ENCODE measurements around the gene ARSJ.

ARSJ gene

GRCh38 chr4:113978105-113978504 is 1.3 kb downstream of the ARSJ start:
- TF ChIP-seq CTCF (IDR thresholded peaks at IDR 0.05; ENCODE audit: control insufficient read depth, insufficient read depth, low read depth, low read length, missing control alignments), result no peak
- H3K4me3 ChIP-seq (ENCODE audit: control insufficient read depth, low read depth, low read length), result peak overlapping the region; percentile 85
- DNase-seq (ENCODE audit: low read depth), result no peak

GRCh38 chr4:113977526-113977855 is 2.0 kb downstream of the ARSJ start:
- no peak for TF ChIP-seq CTCF (IDR thresholded peaks at IDR 0.05; ENCODE audit: control insufficient read depth, insufficient read depth, low read depth, low read length, missing control alignments)
- peak overlapping the region; percentile 85 for H3K4me3 ChIP-seq (ENCODE audit: control insufficient read depth, low read depth, low read length)
- no peak for DNase-seq (ENCODE audit: low read depth)

GRCh38 chr4:113976741-113977525 is 2.5 kb downstream of the ARSJ start:
- no peak for DNase-seq (ENCODE audit: low read depth)
- H3K4me3 ChIP-seq (ENCODE audit: control insufficient read depth, low read depth, low read length), result peak overlapping the region; percentile 85
- TF ChIP-seq CTCF (IDR thresholded peaks at IDR 0.05; ENCODE audit: control insufficient read depth, insufficient read depth, low read depth, low read length, missing control alignments), result no peak

GRCh38 chr4:113975578-113975977 is 3.9 kb downstream of the ARSJ start:
- H3K4me3 ChIP-seq (ENCODE audit: control insufficient read depth, low read depth, low read length), result peak overlapping the region; percentile 28
- DNase-seq (ENCODE audit: low read depth), result no peak
- TF ChIP-seq CTCF (IDR thresholded peaks at IDR 0.05; ENCODE audit: control insufficient read depth, insufficient read depth, low read depth, low read length, missing control alignments), result no peak

- no peak for TF ChIP-seq CTCF (IDR thresholded peaks at IDR 0.05; ENCODE audit: control insufficient read depth, insufficient read depth, low read depth, low read length, missing control alignments)
- H3K4me3 ChIP-seq (ENCODE audit: control insufficient read depth, low read depth, low read length), result no peak overlapping the region
- no peak for DNase-seq (ENCODE audit: low read depth)
Observed at GRCh38 chr4:113974467-113974866, 5.0 kb downstream of the ARSJ start.

- TF ChIP-seq CTCF (IDR thresholded peaks at IDR 0.05; ENCODE audit: control insufficient read depth, insufficient read depth, low read depth, low read length, missing control alignments), result no peak
- no peak for DNase-seq (ENCODE audit: low read depth)
- H3K4me3 ChIP-seq (ENCODE audit: control insufficient read depth, low read depth, low read length), result no peak overlapping the region
Observed at GRCh38 chr4:113973345-113973744, 6.1 kb downstream of the ARSJ start.

All from AG09309 (cell line).